RKO (cell line): Measurements from ENCODE around the gene IL11RA.
A peak's percentile ranks its signal among the peaks of the same experiment; 100 is the strongest.

Source experiments
- DNase-seq: peaks from one replicate; pipeline ENCODE4 v3.0.0-alpha.2; 2016; ENCODE audit warnings: low spot score

The IL11RA gene

DNA sequence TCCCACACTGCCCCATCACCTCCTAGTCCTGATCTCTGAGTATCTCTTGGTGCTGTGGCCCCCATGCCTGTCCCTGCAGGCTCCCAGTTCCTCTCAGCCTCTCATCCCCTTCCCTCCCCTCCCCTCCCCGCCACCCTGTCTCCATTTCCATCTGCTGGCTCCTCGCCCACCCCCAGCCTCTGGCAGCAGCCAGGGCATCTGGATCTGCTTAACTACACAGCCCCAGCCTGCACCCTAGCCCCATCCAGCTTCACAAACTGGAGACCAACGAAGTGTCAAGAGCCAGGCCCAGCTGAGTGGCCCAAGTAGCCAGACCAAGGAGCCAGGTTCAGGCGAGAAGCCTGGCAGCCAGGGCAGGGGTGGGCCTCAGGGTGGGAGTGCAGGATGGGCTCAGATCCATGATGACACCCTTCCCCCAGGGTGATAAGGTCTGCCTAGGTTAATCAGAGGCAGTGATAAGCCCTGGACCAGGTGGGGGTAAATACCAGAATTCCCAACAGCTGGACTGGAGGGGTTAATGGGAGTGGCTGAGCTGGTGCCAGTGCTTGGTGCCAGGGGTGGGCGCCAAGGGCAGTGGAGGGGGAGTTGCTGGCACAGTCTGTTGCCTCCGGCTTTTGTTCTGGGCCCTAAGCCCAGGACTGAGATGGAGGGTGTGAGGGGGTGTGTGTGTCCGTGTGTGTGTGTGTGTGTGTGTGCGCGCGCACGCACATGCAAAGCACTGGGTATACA, 2.5 kb downstream of the IL11RA start:
- no peak for DNase-seq

DNA sequence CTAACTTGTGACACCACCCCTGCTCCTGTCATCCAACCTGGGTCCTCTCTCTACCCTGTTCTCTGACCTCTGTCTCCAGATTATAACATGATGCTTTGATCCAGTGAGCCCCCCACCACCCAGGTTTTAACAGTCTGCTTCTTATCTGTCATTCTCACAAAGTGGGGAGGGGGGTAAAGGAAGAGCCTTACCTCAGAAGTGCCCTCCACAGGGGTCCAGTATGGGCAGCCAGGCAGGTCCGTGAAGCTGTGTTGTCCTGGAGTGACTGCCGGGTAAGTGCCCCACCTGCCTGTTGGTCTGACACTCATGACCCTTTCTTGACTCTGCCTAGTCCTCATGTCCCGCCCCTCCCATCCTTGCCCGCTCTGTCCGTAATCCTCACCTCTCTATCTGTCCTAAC, 3.4 kb downstream of the IL11RA start:
- DNase-seq, result no peak

DNA sequence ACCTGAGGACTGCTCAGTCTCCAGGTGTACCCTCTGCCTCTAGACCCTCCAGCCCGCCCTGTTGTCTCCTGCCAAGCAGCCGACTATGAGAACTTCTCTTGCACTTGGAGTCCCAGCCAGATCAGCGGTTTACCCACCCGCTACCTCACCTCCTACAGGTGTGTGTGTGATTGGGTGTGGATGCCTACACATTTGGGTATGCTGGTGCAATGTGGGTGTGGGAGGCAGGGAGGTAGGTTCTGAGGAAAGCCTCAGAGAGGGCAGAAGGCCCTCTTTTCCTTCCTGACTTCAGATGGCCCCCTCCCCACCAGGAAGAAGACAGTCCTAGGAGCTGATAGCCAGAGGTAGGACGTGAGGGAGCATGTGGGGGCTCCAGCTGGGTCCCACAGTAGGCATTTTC, 5.0 kb downstream of the IL11RA start:
- no peak for DNase-seq

DNA sequence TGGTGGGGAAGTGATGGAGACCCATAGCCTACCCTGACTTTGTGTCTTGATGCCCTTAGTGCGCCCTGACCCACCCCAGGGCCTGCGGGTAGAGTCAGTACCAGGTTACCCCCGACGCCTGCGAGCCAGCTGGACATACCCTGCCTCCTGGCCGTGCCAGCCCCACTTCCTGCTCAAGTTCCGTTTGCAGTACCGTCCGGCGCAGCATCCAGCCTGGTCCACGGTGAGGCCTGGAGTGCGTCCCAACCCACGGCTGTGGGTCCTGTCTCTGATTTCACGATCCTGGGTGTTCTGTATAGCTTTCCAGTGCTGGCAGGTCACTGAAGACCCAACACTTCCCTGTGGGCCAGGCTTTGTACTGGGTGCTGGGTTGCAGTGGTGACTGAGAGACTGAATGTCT, 6.5 kb downstream of the IL11RA start:
- no peak for DNase-seq

- DNase-seq, result no peak
Measured at GRCh38 chr9:34659592-34660253, 7.7 kb downstream of the IL11RA start.

GRCh38 chr9:34662526-34663302, 10.7 kb downstream of the IL11RA start, which contains the start of gene CCL27:
Gene CCL27 (minus strand): TSS chr9:34662657. CDS start chr9:34662633, 24 bp downstream.
- no peak for DNase-seq

DNA sequence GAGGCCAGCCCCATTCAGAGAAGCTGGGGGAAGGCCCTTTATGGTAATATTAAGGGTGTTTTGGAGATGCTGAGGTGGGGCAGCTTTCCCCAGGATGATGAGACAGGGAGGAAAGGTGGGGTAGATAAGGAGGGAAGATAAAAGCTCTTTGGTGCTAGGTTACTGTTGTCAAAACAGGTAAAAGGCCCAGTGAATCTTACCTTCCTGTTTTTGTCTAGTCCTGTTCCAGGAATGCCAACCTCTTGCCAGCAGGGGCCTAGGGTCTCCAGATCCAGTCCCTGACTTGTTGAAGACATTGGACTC, 11.3 kb downstream of the IL11RA start:
- DNase-seq, result no peak

- peak; percentile 15 for DNase-seq
Measured at GRCh38 chr9:34664281-34665066, 12.5 kb downstream of the IL11RA start.

DNA sequence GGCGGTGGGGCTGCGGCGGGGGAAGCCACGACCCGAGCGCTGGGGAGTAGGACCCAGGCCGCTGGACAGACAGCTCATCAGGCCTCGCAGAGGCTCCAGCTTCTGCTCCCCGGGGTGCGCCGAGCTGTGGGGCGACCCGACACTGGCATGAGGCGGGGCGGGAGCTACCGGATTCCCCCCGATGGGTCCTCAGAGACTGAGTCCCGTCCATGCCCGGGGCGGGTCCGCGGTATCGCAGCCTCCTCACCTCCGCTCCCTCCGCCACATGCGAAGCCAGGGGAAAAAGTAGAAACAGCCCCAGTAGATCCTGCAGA, 13.0 kb downstream of the IL11RA start:
- DNase-seq, result no peak

DNA sequence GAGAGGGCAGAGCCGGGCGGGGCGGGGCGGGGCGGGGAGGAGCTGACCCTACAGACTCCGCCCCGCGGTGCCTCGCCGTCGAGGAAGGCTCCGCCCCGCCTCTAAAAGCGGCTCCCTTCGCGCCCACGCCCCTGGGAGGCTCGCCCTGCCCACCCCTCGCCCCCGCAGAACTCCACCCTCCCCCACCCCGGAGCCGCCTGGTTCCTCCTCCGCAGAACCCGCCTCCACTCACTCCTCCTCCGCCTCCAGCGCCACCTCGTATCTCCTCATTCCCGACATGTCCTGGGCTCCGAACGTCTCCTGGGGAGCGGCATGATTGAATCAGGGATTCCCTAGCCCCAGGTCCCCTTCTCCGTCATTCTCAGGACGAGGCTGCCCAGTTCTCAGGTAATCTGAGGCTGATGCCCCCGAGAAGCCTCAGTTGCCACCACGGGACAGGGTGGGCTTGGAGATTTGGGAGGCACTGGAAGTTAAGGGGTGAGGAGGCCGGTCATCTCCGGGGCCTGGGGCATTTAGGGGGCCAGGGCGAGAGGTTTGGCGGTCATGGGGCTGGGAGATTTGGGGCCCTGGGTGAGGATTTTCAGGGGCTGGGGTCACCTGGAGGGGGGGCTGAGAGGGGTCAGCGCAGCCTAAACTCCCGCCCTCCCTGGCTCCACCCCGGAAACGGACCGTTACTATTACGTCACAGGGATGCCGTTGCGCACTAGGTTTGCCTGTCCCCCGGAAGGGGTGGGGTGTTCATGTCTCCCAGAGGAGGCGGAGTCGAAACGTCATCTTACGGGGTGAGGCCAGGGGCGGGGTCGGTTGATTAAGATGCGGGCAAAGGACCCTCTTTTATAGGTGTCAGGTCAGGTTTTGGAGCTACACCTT, 13.6 kb downstream of the IL11RA start:
- DNase-seq, result no peak

- no peak for DNase-seq
Measured at GRCh38 chr9:34669809-34670562, 18.0 kb downstream of the IL11RA start.

- no peak for DNase-seq
Measured at GRCh38 chr9:34671307-34671706, 19.3 kb downstream of the IL11RA start.

GRCh38 chr9:34674440-34674839, 22.5 kb downstream of the IL11RA start:
- DNase-seq, result no peak

- DNase-seq, result peak; percentile 82
Measured at GRCh38 chr9:34675048-34675714, 23.2 kb downstream of the IL11RA start.

GRCh38 chr9:34675869-34676268, 23.9 kb downstream of the IL11RA start:
- no peak for DNase-seq

DNA sequence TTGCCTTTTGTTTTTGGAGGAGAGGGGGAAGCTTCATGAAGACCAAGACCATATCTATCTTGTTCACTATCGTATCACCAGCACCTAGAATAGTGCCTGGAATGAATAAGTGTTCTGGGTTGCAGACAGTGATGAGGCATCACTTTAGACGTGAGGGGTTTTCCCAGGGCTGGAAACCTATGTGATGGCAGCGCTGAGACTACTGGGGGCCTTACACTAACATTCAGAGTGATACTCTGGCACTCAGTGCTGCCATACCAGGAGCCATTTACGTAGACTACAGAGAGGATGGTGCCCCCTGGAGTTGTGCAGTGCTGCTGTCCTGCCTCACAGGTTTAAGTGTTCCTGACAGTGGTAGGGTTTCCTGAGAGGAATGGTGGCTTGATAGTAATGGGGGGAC, 32.2 kb downstream of the IL11RA start:
- DNase-seq, result no peak

DNA sequence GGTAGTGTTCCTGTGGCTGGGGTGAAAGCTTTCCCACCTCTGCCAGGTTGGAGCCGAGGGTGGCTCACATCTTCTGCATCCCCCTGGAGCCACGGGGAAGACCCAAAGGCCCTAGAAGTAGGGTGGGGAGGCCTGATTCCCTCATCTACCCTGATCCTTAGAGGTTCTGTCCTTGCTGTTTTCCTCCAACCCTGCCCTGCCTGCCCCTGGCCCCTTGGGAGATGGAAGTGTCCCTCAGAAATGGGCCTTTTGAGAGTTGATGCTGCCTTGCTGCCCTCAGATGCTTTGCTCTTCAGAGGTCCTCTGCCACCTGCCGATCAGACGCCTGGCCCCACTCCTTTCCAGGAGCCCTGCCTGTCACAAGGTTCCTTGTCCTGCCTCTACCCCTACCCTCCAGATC, 32.8 kb downstream of the IL11RA start:
- DNase-seq, result no peak

GRCh38 chr9:34685591-34685990, 33.6 kb downstream of the IL11RA start:
- DNase-seq, result no peak

GRCh38 chr9:34686231-34686630, 34.2 kb downstream of the IL11RA start:
- no peak for DNase-seq

DNA sequence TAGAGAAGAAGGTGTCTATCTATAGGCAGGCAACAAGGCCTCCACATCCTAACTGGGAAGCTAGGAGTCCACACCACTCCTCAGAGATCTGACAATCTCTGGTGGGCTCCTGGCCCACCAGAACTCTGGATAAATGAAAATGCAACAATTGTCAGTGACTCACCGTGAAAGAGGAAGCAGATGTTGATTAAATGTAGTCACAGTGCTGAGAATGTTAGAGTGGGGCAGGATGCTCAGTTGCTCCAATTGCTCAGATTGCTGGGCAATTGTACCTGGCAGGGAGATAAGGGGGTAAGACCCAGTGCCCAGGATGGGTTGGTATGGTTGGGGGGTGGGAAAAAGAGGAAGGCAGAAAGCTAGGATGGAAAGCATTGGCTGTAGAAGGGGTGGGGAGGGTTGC, 34.7 kb downstream of the IL11RA start:
- no peak for DNase-seq
